ENCODE results near the gene XYLT2. TPM values are rescaled to one million over a fixed set of nuclear protein-coding genes. Genes with fewer than 3 reads are reported as not detected.

Gene XYLT2
- total and polyA plus RNA-seq, 10 of the 15 experiments (the other 5 are each of a cell fraction or from before 2014, with no cell fraction given), result 0.82 to 20.6 (median 13.0) TPM

DNA sequence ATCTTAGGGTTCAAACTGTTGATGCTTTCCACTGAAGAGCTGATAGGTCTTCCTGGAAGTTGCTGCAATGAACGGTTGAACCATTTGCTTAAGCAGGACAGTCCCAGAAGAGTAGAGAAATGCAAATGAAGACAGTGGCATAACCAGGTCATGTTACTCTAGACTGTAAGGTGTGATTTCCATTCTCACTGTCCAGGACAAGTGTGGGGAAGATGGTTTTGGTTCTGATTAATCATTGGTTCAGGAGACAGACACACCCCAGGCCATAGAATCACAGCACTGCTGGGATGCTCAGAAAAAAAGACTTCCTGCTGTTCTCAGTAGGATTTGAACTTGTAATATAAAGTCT lies 34.8 kb upstream of the XYLT2 start (continued):
- TF ChIP-seq ZNF384 (IDR thresholded peaks at IDR 0.05; ENCODE audit: borderline replicate concordance, low read depth, low read length) (no peak), FOXM1 (IDR thresholded peaks at IDR 0.05; ENCODE audit: low read depth, low read length) (no peak), ATF7 (IDR thresholded peaks at IDR 0.05; ENCODE audit: low read depth) (0 out of 2 replicates have a peak, but pooled peaks have one; percentile 16)

DNA sequence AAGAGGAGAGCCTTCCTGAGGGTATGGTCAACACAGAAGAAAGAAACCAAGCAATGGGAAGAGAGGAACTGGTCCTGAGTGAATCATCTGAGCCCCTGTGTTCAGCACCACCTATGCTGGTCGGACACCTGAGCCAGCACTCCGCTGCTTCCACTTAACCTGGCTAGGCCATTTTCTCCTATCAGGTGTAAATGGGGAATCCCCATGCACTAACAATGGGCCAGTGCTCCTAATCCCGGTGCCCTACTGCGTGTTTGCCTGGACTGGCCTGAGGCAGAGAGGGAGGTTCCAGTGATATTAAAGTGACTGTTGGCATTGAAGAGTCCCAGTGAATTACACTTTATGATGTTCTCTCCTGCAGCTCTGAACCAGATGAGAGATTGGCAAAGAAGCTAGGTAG lies 34.4 kb upstream of the XYLT2 start:
- 20% methylated on average over 4 of the region's 4 CpGs for WGBS (ENCODE audit: insufficient coverage, insufficient replicate concordance, low lambda C conversion rate, missing lambda C conversion rate)
- CTCF ChIA-PET, result interaction anchor here (0.7 to 6.4 kb wide), 7 partner anchors 13 to 217 kb away, joined by 3 to 44 read pairs (median 4); partner anchors contain the start of genes LRRC59 and TMEM92
- no peak for FAIRE-seq

More for the DNA sequence above, 34.4 kb upstream of the XYLT2 start:
- H3K4me1 ChIP-seq (ENCODE audit: control insufficient read depth, insufficient read depth, low read length), result peaks cover 17% of the 10 kb centered on the region
- H3K4me3 ChIP-seq, result no peak overlapping the region
- ChIA-PET POLR2A (interaction anchor here (0.5 to 1.4 kb wide), 4 partner anchors 11 to 1477 kb away, joined by 3 read pairs; no protein-coding TSS in a partner anchor), SMC1A (ENCODE audit: uncharacterized antibody, unreplicated experiment) (interaction anchor here (0.7 to 2.5 kb wide), 12 partner anchors 8 to 142 kb away, joined by 3 to 9 read pairs (median 4); partner anchors contain the start of gene COL1A1), RAD21 (ENCODE audit: unreplicated experiment) (interaction anchor here (1.0 to 4.8 kb wide), 9 partner anchors 14 to 160 kb away, joined by 3 to 19 read pairs (median 4); partner anchors contain the start of genes TMEM92 and XYLT2)
- ATAC-seq (no peak; the same call in 2 of the 3 replicates), DNase-seq (ENCODE audit: low read depth, low spot score) (no peak)
- intact Hi-C loops (cut with micrococcal nuclease; ENCODE audit: unreplicated experiment), result no loop called here
- H3K9ac ChIP-seq (ENCODE audit: control insufficient read depth, insufficient read depth, low read length), result no peak overlapping the region
- no peaks in the 10 kb centered on the region for H3K36me3 ChIP-seq (ENCODE audit: control insufficient read depth in 2 of 2, insufficient read depth in 2 of 2, low read length in 1 of 2)
- BruUV-seq (replicated peaks), result no TSS peak
- TF ChIP-seq NFXL1 (IDR thresholded peaks at IDR 0.05; ENCODE audit: borderline replicate concordance), result no peak
- no peak for TF ChIP-seq MTA2 (IDR thresholded peaks at IDR 0.05; ENCODE audit: low read depth)
- TF ChIP-seq SMAD5 (IDR thresholded peaks at IDR 0.05; ENCODE audit: low read depth), result no peak
- TF ChIP-seq TAF1 (IDR thresholded peaks at IDR 0.05; ENCODE audit: borderline replicate concordance, low read depth, low read length), result no peak
- TF ChIP-seq, protein P1, sequence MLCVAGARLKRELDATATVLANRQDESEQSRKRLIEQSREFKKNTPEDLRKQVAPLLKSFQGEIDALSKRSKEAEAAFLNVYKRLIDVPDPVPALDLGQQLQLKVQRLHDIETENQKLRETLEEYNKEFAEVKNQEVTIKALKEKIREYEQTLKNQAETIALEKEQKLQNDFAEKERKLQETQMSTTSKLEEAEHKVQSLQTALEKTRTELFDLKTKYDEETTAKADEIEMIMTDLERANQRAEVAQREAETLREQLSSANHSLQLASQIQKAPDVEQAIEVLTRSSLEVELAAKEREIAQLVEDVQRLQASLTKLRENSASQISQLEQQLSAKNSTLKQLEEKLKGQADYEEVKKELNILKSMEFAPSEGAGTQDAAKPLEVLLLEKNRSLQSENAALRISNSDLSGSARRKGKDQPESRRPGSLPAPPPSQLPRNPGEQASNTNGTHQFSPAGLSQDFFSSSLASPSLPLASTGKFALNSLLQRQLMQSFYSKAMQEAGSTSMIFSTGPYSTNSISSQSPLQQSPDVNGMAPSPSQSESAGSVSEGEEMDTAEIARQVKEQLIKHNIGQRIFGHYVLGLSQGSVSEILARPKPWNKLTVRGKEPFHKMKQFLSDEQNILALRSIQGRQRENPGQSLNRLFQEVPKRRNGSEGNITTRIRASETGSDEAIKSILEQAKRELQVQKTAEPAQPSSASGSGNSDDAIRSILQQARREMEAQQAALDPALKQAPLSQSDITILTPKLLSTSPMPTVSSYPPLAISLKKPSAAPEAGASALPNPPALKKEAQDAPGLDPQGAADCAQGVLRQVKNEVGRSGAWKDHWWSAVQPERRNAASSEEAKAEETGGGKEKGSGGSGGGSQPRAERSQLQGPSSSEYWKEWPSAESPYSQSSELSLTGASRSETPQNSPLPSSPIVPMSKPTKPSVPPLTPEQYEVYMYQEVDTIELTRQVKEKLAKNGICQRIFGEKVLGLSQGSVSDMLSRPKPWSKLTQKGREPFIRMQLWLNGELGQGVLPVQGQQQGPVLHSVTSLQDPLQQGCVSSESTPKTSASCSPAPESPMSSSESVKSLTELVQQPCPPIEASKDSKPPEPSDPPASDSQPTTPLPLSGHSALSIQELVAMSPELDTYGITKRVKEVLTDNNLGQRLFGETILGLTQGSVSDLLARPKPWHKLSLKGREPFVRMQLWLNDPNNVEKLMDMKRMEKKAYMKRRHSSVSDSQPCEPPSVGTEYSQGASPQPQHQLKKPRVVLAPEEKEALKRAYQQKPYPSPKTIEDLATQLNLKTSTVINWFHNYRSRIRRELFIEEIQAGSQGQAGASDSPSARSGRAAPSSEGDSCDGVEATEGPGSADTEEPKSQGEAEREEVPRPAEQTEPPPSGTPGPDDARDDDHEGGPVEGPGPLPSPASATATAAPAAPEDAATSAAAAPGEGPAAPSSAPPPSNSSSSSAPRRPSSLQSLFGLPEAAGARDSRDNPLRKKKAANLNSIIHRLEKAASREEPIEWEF (IDR thresholded peaks at IDR 0.05; ENCODE audit: insufficient replicate concordance, low read depth, low read length), result no peak
- no peak for TF ChIP-seq RBBP5 (conservative IDR thresholded peaks at IDR 0.05)
- TF ChIP-seq EZH2 (IDR thresholded peaks at IDR 0.05; ENCODE audit: borderline replicate concordance, control insufficient read depth, low read depth, low read length), result no peak
- TF ChIP-seq MLLT1 (IDR thresholded peaks at IDR 0.05), result no peak
- no peak for TF ChIP-seq ZNF592 (IDR thresholded peaks at IDR 0.05)
- H2AFZ ChIP-seq (ENCODE audit: control insufficient read depth, low read depth, low read length), result no peak overlapping the region
- in situ Hi-C loops (cut with MboI), result no loop called here
- H3K27me3 ChIP-seq (replicated peaks in 1 of 2; ENCODE audit: control insufficient read depth in 2 of 2, insufficient read depth in 2 of 2, low read length in 1 of 2), result no peaks in the 10 kb centered on the region
- H3K4me2 ChIP-seq (ENCODE audit: control insufficient read depth, insufficient read depth), result no peak overlapping the region
- H3K9me3 ChIP-seq (replicated peaks; ENCODE audit: control insufficient read depth, insufficient read depth, low read length), result no peaks in the 10 kb centered on the region; the same call in 2 of the 3 replicates
- H3K79me2 ChIP-seq (ENCODE audit: control insufficient read depth, insufficient read depth, low read length), result no peaks in the 10 kb centered on the region
- no peaks in the 10 kb centered on the region for H4K20me1 ChIP-seq (ENCODE audit: control insufficient read depth, insufficient read depth)
- H3K27ac ChIP-seq (ENCODE audit: control insufficient read depth, insufficient read depth), result no peak overlapping the region

Data from GM12878 (cell line).